Measurements from ENCODE around the gene CRTC1.
A peak's percentile ranks its signal among the peaks of the same experiment; 100 is the strongest.
"Not testable (repeated sequence)": the region's sequence is repeated elsewhere in the genome, so short reads cannot be mapped to it uniquely, and the experiment has no call there.

Gene CRTC1

GRCh38 chr19:18802354-18802753 lies 118.9 kb downstream of the CRTC1 start:
- DNase-seq (ENCODE audit: low read depth in 2 of 2), result no peak

GRCh38 chr19:18803550-18804138 lies 120.2 kb downstream of the CRTC1 start:
- DNase-seq (ENCODE audit: low read depth in 2 of 2), result no peak

DNA sequence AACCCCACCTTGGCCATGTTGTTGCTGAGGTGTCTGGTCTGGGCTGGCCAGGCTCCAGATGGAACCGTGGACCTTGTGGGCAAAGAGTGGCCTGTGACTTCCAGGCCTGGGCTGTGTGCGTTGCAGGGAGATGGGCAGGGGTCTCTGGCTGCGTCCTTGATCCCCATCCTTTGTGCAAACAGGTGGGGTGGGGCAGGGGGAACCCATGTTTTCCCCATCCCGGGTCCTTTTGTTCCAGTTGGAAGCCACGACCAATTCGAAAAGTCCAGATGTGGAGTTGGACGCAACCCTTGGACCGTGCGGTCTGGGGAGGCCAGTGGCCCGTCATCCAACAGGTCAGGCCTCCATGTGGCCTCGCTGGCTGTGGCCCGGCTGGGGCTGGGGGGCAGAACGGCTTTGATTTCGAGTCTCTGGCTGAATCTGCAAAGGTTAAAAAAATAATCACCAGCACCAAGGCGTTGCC lies 120.7 kb downstream of the CRTC1 start:
- no peak for DNase-seq (ENCODE audit: low read depth in 2 of 2)

GRCh38 chr19:18804643-18805042 lies 121.2 kb downstream of the CRTC1 start:
- no peak for DNase-seq (ENCODE audit: low read depth in 2 of 2)

DNA sequence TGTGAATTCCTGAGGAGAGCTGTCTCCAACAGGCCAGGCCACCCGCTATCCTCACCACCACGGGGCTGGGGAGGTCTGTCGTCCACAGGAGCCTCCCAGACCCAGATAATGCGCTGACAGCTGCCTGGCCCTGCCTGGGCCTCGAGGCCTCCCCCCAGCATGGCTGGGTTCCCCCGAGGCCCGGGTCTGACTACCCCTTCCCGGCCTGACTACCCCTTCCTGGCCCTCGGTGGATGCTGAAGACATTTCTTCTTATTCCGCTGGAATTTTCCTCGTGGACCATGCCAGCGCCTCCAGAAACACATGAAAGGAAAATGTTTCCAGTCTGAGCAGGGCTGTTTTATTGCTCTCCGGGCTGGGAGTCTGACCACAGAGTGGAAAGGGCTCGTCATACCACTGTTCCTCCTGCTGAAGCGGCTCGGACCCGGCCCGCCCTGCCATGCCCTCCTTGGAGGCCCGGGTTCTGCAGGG lies 124.4 kb downstream of the CRTC1 start:
- DNase-seq (ENCODE audit: low read depth in 2 of 2), result no peak

GRCh38 chr19:18809149-18809868 lies 125.8 kb downstream of the CRTC1 start:
- DNase-seq (ENCODE audit: low read depth in 2 of 2), result no peak

GRCh38 chr19:18811638-18812037 lies 128.2 kb downstream of the CRTC1 start:
- not testable (repeated sequence) for DNase-seq (ENCODE audit: low read depth in 2 of 2)

- DNase-seq (ENCODE audit: low read depth in 2 of 2), result no peak
These were observed 130.6 kb downstream of the CRTC1 start for GRCh38 chr19:18814063-18814462.

DNA sequence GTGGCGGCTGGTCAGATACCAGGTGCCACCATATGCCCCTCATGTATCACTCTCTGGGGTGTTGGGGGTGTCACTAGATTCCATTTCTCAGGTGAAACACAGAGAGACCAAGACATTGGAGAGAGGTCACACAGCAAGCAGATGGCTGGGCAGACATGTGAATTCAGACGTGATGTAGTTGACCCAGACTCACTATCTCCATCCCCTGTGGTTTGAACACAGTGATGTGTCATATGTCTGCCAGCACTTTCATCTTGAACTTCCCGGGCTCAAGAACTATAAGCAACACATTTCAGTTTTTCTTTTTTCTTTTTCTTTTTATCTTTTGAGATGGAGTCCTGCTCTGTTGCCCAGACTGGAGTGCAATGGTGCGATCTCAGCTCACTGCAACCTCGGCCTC lies 132.2 kb downstream of the CRTC1 start:
- no peak for DNase-seq (ENCODE audit: low read depth in 2 of 2)

DNA sequence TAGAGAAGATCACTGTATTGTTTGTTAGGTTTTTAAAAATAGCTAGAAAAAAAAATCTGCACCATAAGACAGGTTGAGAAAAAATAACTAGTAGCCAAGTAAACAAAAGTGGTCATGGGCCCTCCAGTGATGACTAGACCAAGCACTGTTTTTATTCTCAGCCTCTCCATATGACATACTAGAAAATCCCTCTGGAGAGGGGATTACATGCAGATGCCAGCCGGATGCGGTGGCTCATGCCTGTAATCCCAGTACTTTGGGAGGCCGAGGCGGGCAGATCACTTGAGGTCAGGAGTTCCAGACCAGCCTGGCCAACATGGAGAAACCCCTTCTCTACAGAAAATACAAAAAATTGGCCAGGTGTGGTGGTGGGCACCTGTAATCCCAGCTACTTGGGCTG lies 133.2 kb downstream of the CRTC1 start:
- DNase-seq (ENCODE audit: low read depth in 2 of 2), result not testable (repeated sequence)

- no peak for DNase-seq (ENCODE audit: low read depth in 2 of 2)
These were observed 134.1 kb downstream of the CRTC1 start for GRCh38 chr19:18817574-18817973.

DNA sequence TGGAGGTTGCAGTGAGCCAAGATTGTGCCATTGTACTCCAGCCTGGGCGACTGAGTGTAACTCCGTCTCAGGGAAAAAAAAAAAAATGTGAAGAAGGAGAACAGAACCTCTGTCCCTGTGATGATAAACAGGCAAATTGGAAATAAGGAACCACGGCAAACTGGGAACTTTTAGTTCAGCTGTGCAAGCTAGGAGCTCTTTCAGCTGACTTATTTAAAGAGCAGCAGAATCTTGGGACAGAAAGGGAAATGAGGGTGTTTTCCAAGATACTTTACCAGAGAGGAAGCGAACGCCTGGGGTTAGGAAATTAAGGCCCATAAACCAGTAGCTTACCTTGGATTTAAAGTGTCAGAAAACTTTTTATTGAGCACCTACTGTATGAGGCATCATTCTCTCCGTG lies 145.3 kb downstream of the CRTC1 start:
- no peak for DNase-seq (ENCODE audit: low read depth in 2 of 2)

GRCh38 chr19:18830488-18830887 lies 147.0 kb downstream of the CRTC1 start:
- DNase-seq (ENCODE audit: low read depth in 2 of 2), result no peak

DNA sequence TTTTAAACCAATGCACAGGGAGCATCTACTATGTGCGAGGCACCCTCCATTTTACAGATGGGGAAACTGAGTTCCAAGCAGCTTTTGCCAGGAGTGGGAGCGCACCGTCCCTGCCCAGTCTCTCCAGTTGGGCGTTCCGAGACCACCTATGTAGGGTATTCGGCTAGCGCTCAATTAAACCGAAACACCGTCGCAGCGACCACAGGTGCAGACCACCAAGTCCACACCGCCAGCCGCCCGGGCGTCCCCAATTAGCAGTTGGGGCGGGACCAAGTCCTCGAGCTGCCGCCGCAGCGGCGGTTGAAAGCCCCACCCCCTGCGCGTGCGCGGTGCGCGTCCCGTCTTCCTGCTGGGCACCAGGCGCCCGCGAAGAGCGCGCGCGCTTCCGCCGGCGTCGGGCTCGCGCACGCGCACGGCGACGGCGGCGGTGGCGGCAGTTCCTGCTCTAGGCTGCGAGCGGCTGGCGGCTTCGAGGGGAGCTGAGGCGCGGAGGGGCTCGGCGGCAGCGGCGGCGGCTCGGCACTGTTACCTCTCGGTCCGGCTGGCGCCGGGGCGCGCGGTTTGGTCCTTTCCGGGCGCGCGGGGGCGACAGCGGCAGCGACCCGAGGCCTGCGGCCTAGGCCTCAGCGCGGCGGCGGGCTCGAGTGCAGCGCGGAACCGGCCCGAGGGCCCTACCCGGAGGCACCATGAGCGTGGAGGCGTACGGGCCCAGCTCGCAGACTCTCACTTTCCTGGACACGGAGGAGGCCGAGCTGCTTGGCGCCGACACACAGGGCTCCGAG lies 148.2 kb downstream of the CRTC1 start, which contains the start of gene UPF1:
UPF1 (plus strand) TSS at position 436 of the 782 bp plus-strand sequence; CDS start at position 687, 251 bp downstream.
- peak; percentile 87 to 92 for DNase-seq (ENCODE audit: low read depth in 2 of 2)
